Activated naive CD4-positive, alpha-beta T cell treated with anti-CD3 and anti-CD28 coated beads, Interleukin-2, amount 50 U/mL, for 24 hours (primary cell): Measurements from ENCODE around the gene ZNF385B.

Experiments used
- H3K27ac Mint-ChIP-seq: one replicate; pipeline ENCODE4 v1.8.0; 2021; ENCODE audit warnings: mild to moderate bottlenecking, mixed read lengths
- H3K27me3 Mint-ChIP-seq: one replicate; pipeline ENCODE4 v1.8.0; 2021; ENCODE audit warnings: mixed read lengths
- H3K36me3 Mint-ChIP-seq: one replicate; pipeline ENCODE4 v1.8.0; 2021; ENCODE audit warnings: mixed read lengths
- H3K4me1 Mint-ChIP-seq: one replicate; pipeline ENCODE4 v1.8.0; 2021; ENCODE audit warnings: mixed read lengths
- H3K4me3 Mint-ChIP-seq: one replicate; pipeline ENCODE4 v1.8.0; 2021; ENCODE audit warnings: mild to moderate bottlenecking, mixed read lengths
- H3K9me3 Mint-ChIP-seq: one replicate; pipeline ENCODE4 v1.8.0; 2021; ENCODE audit warnings: mixed read lengths

ZNF385B gene

DNA sequence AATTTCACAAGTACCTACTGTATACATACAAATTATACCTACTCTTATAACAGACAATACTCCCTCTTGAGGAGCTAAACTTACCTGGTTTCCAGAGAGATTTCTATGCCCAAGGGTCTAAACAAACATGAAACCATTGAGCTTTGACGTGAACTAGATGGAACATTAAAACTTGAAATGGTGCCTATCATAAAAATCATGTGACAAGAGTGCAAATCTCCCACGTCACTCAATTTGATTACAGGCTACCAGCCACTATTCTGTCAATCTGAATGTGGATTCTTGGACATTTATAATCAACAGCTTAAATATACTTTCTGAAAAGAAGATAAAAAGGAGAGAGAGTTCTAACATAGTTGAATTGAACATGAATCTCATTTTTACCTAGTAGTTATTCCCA, 299.7 kb downstream of the ZNF385B start:
- Mint-ChIP-seq H3K9me3 (no peaks in the 10 kb centered on the region), H3K4me1 (no peaks in the 10 kb centered on the region), H3K27me3 (no peaks in the 10 kb centered on the region), H3K4me3 (no peak overlapping the region), H3K36me3 (no peaks in the 10 kb centered on the region), H3K27ac (no peak overlapping the region)

DNA sequence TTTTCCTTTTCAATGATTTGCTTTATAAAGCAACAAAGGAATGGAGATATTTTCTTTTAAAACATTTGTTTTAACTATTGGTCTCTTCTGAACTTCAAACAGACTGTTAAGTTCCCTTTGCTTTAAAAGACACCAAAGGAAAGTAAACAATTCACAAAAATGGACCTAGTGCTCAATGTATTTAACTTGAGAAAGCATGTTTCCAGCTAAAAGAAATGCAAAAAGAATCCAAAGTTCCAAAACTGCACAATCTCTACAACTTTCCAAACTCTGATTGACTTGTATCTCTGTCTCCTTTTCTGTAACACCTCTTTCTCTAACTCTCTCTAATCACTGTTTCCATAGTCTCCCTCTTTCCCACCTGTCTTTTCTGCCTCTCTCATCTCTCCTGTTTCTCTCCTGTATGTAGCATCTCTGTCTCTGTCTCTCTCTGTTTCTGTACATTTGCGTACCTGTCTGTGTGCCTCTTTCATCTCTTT, 301.1 kb downstream of the ZNF385B start:
- Mint-ChIP-seq H3K27ac (no peak overlapping the region), H3K4me1 (no peaks in the 10 kb centered on the region), H3K9me3 (no peaks in the 10 kb centered on the region), H3K36me3 (no peaks in the 10 kb centered on the region), H3K27me3 (no peaks in the 10 kb centered on the region), H3K4me3 (no peak overlapping the region)

DNA sequence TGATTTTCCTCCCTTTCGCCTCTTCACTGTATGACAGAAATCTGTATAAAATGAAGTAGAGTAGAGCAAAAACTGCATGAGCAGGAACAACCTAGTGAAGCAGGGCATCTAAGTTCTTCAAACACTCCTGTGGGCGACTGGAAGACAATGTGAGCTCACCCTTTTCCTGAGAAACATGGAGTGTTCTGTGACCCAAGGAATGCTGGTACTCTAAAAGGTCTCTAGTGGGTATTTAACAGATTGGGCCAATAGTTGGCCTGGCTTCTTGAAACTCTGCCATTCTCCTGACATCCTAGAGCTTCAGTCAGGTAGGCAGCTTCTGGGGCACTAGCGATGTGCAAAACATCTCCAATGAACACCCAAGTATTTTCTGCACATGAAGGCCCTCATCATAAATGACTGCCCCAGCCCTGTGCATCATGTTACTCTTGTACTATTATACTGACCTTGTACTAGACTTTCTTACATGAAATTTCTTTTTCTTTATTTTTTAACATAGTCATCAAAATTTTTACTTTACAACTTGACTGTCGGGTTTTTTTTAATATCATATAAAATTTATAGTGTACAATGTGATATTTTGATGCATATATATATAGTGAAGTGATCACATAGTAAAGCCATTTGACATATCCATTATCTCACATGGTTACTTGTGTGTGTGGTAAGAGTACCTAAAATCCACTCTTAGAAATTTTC, 302.2 kb downstream of the ZNF385B start:
- H3K9me3 Mint-ChIP-seq = no peaks in the 10 kb centered on the region
- no peaks in the 10 kb centered on the region for H3K27me3 Mint-ChIP-seq
- H3K36me3 Mint-ChIP-seq = no peaks in the 10 kb centered on the region
- no peak overlapping the region for H3K27ac Mint-ChIP-seq
- no peaks in the 10 kb centered on the region for H3K4me1 Mint-ChIP-seq
- no peak overlapping the region for H3K4me3 Mint-ChIP-seq

DNA sequence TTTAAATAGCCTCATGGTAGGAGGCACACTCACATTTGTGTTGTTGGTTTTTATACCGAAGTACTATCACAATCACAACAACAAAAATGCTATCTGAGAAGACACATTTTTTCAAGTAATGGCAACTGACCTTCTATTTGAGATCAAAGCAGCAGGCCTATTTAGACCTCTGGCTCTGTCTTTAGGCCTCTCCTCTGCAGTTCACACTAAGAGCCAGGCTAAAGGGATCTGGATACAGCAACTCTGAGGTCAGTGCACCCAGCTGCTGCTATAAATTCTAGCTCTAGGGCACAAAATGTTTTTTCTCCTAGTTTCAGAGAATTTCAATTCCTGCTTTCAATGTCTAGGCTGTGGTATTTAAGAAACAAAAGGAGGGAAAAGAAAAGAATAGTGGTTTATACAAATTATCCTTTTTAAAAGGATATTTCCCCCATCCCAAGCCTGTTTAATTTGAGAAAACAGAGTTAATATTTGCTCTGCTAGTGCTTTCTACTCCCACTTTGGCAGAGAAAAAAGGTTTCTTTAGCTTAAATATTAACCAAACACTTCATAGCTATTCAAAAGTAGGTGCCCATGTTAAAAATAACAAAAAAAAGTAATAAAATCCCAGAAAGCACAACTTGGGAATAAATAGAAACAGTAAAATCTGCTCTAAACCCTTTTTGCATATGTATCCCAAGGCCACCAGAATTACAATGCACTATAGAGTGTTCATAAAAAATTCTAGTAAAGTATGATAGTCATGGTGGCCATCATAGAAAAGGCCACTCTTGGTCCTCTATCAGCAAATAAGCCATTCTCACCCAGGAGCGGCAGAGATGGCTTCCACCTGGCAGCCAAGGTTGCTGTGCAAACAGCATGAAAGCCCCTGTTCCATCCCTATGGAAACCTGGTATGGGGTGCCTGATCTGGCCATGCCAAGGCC, 303.1 kb downstream of the ZNF385B start:
- H3K27me3 Mint-ChIP-seq = no peaks in the 10 kb centered on the region
- H3K4me3 Mint-ChIP-seq = no peak overlapping the region
- H3K36me3 Mint-ChIP-seq = no peaks in the 10 kb centered on the region
- no peaks in the 10 kb centered on the region for H3K4me1 Mint-ChIP-seq
- H3K9me3 Mint-ChIP-seq = no peaks in the 10 kb centered on the region
- H3K27ac Mint-ChIP-seq = no peak overlapping the region

DNA sequence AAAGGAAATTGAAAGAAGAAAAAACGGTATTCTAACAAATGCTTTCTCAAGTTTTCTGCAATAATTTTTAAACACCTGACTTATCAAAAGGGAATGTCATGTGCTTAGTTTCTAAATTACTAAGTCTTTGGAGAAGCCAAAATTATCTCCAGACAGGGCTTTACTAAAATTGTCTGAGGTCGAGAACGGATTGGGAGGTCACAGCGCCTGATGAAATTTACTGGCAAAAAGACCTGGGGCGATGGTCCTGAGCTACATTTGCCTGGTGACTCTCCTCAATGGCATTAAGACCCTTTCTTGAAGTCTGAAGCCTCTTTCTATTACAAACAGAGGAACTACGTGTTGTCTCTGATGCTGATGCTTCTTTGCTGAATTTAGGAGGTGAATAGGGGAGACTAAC, 305.0 kb downstream of the ZNF385B start:
- Mint-ChIP-seq H3K4me3 (no peak overlapping the region), H3K36me3 (no peaks in the 10 kb centered on the region), H3K27me3 (no peaks in the 10 kb centered on the region), H3K4me1 (no peaks in the 10 kb centered on the region), H3K9me3 (no peaks in the 10 kb centered on the region), H3K27ac (no peak overlapping the region)

DNA sequence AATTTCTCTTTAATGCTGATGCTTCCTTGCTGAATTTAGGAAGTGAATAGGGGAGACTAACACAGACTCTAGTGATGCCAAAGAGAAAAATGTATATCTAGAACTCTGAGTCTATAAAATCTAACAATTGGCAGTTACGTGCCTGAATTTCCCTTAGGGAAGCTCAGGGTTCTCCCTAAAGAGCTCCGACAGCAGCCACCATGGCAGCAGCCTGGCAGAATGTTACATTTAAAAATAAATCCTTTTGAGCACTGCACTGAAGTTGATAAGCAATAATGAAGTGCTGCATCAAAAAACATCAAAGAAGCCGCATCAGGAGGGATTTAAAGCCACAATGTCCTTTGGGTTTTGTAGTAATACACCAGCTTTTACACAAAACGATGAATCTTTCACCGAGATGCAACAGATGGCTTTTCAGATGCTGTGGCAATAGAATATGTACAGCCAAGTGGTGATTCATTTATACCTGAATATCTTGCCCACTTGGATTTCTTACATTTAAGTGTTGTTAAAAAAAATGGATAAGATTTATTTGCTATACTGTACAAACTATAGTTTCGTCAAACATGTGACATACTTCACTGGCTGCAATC, 305.6 kb downstream of the ZNF385B start:
- Mint-ChIP-seq H3K4me3 (no peak overlapping the region), H3K4me1 (no peaks in the 10 kb centered on the region), H3K9me3 (no peaks in the 10 kb centered on the region), H3K36me3 (no peaks in the 10 kb centered on the region), H3K27me3 (no peaks in the 10 kb centered on the region), H3K27ac (no peak overlapping the region)

DNA sequence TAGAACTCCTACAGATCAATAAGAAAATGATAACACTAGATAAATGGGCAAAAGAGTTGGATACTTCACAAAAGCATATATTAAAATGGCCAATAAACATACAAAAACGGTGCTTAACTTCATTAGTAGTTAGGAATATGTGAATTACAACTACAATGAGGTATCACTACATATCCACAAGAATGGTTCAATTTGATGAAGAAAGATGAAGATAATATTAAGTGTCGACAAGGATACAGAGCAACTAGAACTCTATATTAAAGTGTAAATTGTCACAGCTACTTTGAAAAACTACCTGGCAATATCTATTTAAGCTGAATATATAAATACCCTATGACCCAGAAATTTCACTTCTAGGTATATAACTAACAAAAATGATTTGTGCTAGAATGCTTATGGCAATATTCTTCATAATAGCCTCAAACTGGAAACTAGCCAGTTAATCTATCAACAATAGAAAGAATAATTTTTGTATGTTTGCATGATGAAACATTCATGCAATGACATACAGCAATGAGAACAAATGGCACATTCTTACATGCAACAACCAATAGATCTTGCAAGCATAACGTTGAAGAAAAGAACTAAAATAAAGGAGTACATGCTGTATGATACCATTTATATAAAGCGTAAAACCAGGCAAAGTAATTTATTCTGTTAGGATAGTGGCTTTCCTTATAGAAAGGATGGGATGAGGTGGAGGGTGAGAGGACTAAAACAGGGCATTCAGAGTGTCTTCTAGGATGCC, 306.6 kb downstream of the ZNF385B start:
- Mint-ChIP-seq H3K27ac (no peak overlapping the region), H3K4me3 (no peak overlapping the region), H3K27me3 (peaks cover 2% of the 10 kb centered on the region), H3K9me3 (no peaks in the 10 kb centered on the region), H3K4me1 (no peaks in the 10 kb centered on the region), H3K36me3 (no peaks in the 10 kb centered on the region)

DNA sequence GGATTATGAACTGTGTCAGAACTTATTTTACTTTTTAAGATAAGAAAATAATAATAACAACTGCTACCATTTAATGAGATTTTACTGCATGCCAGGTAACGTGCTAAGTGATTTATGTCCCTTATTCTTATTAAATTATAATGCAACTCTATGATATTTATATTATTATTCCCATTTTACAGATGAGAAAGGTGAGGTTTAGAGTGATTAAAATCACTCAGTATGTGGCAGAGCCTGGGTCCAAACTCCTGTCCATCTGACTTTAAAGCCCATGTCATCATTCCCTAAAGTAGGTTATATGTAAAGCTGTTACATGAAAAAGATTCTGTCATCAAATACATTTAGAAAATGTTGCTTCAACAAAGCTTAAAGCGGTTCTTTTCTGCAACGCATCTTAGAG, 308.0 kb downstream of the ZNF385B start:
- no peaks in the 10 kb centered on the region for H3K4me1 Mint-ChIP-seq
- no peaks in the 10 kb centered on the region for H3K36me3 Mint-ChIP-seq
- H3K27ac Mint-ChIP-seq = no peak overlapping the region
- H3K9me3 Mint-ChIP-seq = no peaks in the 10 kb centered on the region
- H3K27me3 Mint-ChIP-seq = peaks cover 2% of the 10 kb centered on the region
- H3K4me3 Mint-ChIP-seq = no peak overlapping the region

DNA sequence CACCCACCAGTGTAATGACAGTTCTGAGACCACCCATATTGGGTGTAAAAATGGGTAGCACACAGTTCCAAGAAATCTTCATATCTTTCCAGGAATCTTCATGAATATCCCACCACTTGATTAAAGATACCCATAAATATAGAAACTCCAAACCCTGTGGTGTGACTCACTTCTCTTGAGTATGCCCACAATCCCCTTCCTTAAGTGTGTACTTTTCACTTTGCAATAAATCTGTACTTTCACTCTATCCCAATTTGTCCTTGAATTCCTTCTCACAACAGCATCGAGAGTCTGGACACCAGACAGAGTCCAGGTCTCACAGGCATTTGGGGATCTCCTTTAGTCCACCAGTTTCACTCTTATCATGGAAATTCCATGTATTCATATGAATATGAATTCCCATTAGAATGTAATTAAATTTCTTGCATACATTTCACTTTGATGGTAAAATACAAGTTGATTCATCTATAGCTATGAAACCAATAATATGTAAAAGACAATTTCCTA, 309.8 kb downstream of the ZNF385B start:
- no peak overlapping the region for H3K4me3 Mint-ChIP-seq
- H3K36me3 Mint-ChIP-seq = no peaks in the 10 kb centered on the region
- H3K27ac Mint-ChIP-seq = no peak overlapping the region
- H3K27me3 Mint-ChIP-seq = peaks cover 2% of the 10 kb centered on the region
- no peaks in the 10 kb centered on the region for H3K9me3 Mint-ChIP-seq
- no peaks in the 10 kb centered on the region for H3K4me1 Mint-ChIP-seq

DNA sequence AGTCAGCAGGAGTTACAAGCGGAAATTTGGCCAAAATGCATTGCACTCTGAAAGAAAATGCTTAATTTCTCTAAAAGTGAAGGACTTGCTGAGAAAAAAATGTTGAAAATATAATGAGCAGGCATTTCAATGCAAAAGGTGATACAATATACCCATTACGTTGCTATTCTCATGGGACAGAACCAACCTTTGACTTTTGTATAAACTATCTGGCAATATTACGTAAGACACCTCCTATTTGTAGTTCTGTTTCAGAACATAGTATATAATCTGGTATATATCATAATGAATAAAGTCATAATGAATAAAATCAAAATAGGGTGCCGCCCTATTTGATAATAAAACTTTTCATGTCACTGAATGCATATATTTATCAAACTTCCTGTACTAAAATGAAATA, 310.6 kb downstream of the ZNF385B start:
- H3K27ac Mint-ChIP-seq = no peak overlapping the region
- no peaks in the 10 kb centered on the region for H3K4me1 Mint-ChIP-seq
- H3K9me3 Mint-ChIP-seq = no peaks in the 10 kb centered on the region
- peaks cover 2% of the 10 kb centered on the region for H3K27me3 Mint-ChIP-seq
- no peaks in the 10 kb centered on the region for H3K36me3 Mint-ChIP-seq
- H3K4me3 Mint-ChIP-seq = no peak overlapping the region

DNA sequence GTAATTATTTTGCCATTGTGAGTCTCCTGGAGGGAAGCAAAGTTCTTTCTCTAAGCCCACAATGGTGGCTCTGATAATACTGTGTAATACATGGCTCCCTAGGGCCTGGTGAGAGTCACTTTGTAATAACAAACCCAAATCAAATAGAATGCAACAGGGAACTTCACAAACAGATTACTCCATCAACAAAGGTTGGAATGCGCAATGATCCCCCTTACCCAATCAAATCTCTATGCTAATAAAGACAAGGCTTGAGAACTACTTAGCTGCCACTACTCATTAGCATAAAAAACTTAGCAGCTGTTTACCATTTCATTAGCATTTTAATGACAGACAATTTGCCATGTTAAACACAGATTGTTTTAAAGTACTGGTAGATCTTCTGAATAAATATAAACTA, 311.2 kb downstream of the ZNF385B start:
- Mint-ChIP-seq H3K4me3 (no peak overlapping the region), H3K36me3 (no peaks in the 10 kb centered on the region), H3K9me3 (no peaks in the 10 kb centered on the region), H3K27ac (no peak overlapping the region), H3K27me3 (peaks cover 2% of the 10 kb centered on the region), H3K4me1 (no peaks in the 10 kb centered on the region)

DNA sequence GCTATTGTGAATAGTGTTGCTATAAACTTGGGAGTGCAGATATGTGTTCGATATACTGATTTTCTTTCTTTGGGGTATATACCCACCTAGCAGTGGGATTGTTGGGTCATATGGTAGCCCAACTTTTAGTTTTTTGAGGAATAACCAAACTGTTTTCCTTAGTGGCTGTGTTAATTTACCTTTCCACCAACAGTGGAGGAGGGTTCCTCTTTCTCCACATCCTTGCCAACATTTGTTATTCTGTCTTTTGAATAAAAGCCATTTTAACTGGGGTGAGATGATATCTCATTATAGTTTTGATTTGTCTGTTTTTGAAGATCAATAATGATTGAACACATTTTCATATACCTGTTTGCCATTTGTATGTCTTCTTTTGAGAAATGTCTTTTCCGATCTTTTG, 314.8 kb downstream of the ZNF385B start:
- H3K27ac Mint-ChIP-seq = no peak overlapping the region

DNA sequence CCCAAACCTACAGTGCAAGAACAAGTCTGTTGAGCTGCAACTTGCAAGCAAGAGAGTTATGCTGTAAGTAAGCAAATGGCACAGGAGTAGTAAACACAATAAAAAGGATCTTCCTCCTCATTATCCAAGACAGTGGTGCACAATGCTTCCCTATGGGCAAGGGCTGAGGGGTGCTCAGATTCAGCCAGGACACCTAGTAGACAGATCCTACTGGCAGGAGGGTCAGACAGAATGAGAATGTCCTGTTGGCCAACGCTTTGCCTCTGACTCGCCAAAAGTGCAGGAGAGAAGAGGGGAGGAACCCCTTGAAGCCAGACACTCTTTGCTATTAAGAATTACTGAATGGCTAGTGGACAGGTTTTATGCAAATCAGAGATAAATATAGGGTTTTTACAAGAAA, 316.4 kb downstream of the ZNF385B start:
- no peak overlapping the region for H3K27ac Mint-ChIP-seq
- H3K4me1 Mint-ChIP-seq = no peaks in the 10 kb centered on the region
- H3K4me3 Mint-ChIP-seq = no peak overlapping the region
- H3K27me3 Mint-ChIP-seq = no peaks in the 10 kb centered on the region
- H3K9me3 Mint-ChIP-seq = no peaks in the 10 kb centered on the region
- no peaks in the 10 kb centered on the region for H3K36me3 Mint-ChIP-seq

More for the DNA sequence above, 314.8 kb downstream of the ZNF385B start:
- Mint-ChIP-seq H3K36me3 (no peaks in the 10 kb centered on the region), H3K9me3 (no peaks in the 10 kb centered on the region), H3K27me3 (peaks cover 2% of the 10 kb centered on the region), H3K4me1 (no peaks in the 10 kb centered on the region), H3K4me3 (no peak overlapping the region)

DNA sequence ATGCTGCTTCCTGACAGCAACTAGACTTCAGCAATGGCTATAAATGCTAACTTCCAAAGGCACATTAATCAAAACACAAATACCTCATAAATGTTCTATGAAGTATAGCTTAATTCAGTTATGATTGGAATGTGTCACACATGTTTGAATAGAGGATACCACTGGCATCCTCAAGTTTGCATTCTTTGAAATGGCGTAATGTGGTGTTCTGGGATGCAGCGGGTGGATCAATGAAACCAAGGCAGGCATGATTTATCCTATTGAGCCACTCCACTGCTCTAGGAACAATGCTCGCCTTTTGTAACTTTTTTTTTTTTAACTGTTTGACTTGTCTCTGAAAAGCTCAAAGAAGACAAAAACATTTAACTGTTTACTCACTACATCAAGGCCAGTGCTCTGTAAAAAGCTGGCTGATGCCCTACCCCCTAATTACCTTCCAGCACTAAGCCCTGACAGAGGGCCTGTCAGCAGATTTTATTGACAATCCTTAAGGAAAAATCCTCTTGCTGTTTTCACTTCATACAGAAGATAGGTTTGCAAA, 318.0 kb downstream of the ZNF385B start:
- Mint-ChIP-seq H3K4me3 (no peak overlapping the region), H3K4me1 (no peaks in the 10 kb centered on the region), H3K36me3 (no peaks in the 10 kb centered on the region), H3K27me3 (no peaks in the 10 kb centered on the region), H3K27ac (no peak overlapping the region), H3K9me3 (peaks cover 5% of the 10 kb centered on the region)

DNA sequence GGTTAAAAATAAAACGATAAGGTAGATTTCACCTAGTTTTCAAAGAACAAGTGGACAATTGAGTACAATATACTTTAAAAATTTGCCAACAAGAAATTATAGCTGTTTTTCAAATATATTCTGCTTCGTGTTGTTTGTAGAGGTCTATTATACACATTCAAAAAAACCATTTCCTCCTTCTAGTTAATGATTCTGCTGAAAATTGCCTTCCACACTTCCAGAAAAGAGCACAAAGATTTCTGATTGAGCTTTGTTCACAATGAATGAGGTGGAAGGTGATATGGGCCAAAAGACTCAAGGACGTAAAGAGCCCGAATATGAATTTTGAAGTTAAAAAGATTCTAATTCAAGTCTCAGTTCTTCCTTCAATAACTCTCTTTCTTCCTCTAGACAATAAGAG, 319.8 kb downstream of the ZNF385B start:
- no peaks in the 10 kb centered on the region for H3K36me3 Mint-ChIP-seq
- no peaks in the 10 kb centered on the region for H3K4me1 Mint-ChIP-seq
- H3K27ac Mint-ChIP-seq = no peak overlapping the region
- H3K27me3 Mint-ChIP-seq = no peaks in the 10 kb centered on the region
- peaks cover 8% of the 10 kb centered on the region for H3K9me3 Mint-ChIP-seq
- no peak overlapping the region for H3K4me3 Mint-ChIP-seq
